ENCODE measurements around the gene OXSR1. TPM values are rescaled to one million over a fixed set of nuclear protein-coding genes. Genes with fewer than 3 reads are reported as not detected.

The OXSR1 gene
- total RNA-seq, 4 donors from 2014 or later, result 25.4 to 37.4 (median 29.5) TPM

- H3K4me1 ChIP-seq, result peaks cover 34% of the 10 kb centered on the region
- 86% methylated on average over 4 of the region's 4 CpGs for WGBS
- no peak for DNase-seq (ENCODE audit: low spot score in 2 of 2)
- H3K36me3 ChIP-seq, result no peaks in the 10 kb centered on the region
- no peaks in the 10 kb centered on the region for H3K27me3 ChIP-seq
- H3K27ac ChIP-seq, result no peak overlapping the region
- H3K4me3 ChIP-seq, result no peak overlapping the region
- TF ChIP-seq POLR2AphosphoS5 (IDR thresholded peaks at IDR 0.05) (no peak), EP300 (IDR thresholded peaks at IDR 0.05) (no peak), POLR2A (IDR thresholded peaks at IDR 0.05) (no peak), CTCF (IDR thresholded peaks at IDR 0.05) (no peak)
- H3K9me3 ChIP-seq, result no peaks in the 10 kb centered on the region
Measured at GRCh38 chr3:38168151-38169026, 3.1 kb downstream of the OXSR1 start.

- H3K27ac ChIP-seq, result no peak overlapping the region
- H3K27me3 ChIP-seq, result no peaks in the 10 kb centered on the region
- TF ChIP-seq POLR2A (IDR thresholded peaks at IDR 0.05) (no peak), EP300 (IDR thresholded peaks at IDR 0.05) (no peak), CTCF (IDR thresholded peaks at IDR 0.05) (no peak), POLR2AphosphoS5 (IDR thresholded peaks at IDR 0.05) (no peak)
- no peak overlapping the region for H3K4me3 ChIP-seq
- peaks cover 39% of the 10 kb centered on the region for H3K4me1 ChIP-seq
- no peaks in the 10 kb centered on the region for H3K9me3 ChIP-seq
- no peaks in the 10 kb centered on the region for H3K36me3 ChIP-seq
- no peak for DNase-seq (ENCODE audit: low spot score in 2 of 2)
- 42% methylated on average over 1 of the region's 1 CpG for WGBS
Measured at GRCh38 chr3:38169027-38169317, 3.6 kb downstream of the OXSR1 start.

- DNase-seq (ENCODE audit: low spot score in 2 of 2), result no peak
- Histone ChIP-seq H3K27me3 (no peaks in the 10 kb centered on the region), H3K9me3 (no peaks in the 10 kb centered on the region), H3K27ac (no peak overlapping the region), H3K4me1 (peaks cover 35% of the 10 kb centered on the region), H3K4me3 (no peak overlapping the region), H3K36me3 (no peaks in the 10 kb centered on the region)
- TF ChIP-seq CTCF (IDR thresholded peaks at IDR 0.05) (no peak), POLR2A (IDR thresholded peaks at IDR 0.05) (no peak), EP300 (IDR thresholded peaks at IDR 0.05) (no peak), POLR2AphosphoS5 (IDR thresholded peaks at IDR 0.05) (no peak)
- WGBS, result 85% methylated on average over 4 of the region's 4 CpGs
Measured at GRCh38 chr3:38170722-38171121, 5.4 kb downstream of the OXSR1 start.

GRCh38 chr3:38171622-38172021 is 6.3 kb downstream of the OXSR1 start:
- 76% methylated on average over 2 of the region's 2 CpGs for WGBS
- H3K27me3 ChIP-seq, result no peaks in the 10 kb centered on the region
- H3K9me3 ChIP-seq, result no peaks in the 10 kb centered on the region
- H3K27ac ChIP-seq, result no peak overlapping the region
- H3K4me3 ChIP-seq, result no peak overlapping the region
- TF ChIP-seq EP300 (IDR thresholded peaks at IDR 0.05) (no peak), POLR2A (IDR thresholded peaks at IDR 0.05) (no peak), CTCF (IDR thresholded peaks at IDR 0.05) (no peak), POLR2AphosphoS5 (IDR thresholded peaks at IDR 0.05) (no peak)
- H3K36me3 ChIP-seq, result no peaks in the 10 kb centered on the region
- H3K4me1 ChIP-seq, result peaks cover 28% of the 10 kb centered on the region
- no peak for DNase-seq (ENCODE audit: low spot score in 2 of 2)

GRCh38 chr3:38173834-38174418 is 8.6 kb downstream of the OXSR1 start:
- Histone ChIP-seq H3K9me3 (no peaks in the 10 kb centered on the region), H3K27me3 (no peaks in the 10 kb centered on the region), H3K4me1 (peaks cover 13% of the 10 kb centered on the region), H3K36me3 (no peaks in the 10 kb centered on the region), H3K27ac (no peak overlapping the region), H3K4me3 (no peak overlapping the region)
- DNase-seq (ENCODE audit: low spot score in 2 of 2), result no peak
- WGBS, result 75% methylated on average over 5 of the region's 5 CpGs
- TF ChIP-seq POLR2A (IDR thresholded peaks at IDR 0.05), result no peak
- TF ChIP-seq POLR2AphosphoS5 (IDR thresholded peaks at IDR 0.05), result no peak
